ENCODE measurements around the gene MIOX.
A peak's percentile ranks its signal among the peaks of the same experiment; 100 is the strongest.

MIOX gene

DNA sequence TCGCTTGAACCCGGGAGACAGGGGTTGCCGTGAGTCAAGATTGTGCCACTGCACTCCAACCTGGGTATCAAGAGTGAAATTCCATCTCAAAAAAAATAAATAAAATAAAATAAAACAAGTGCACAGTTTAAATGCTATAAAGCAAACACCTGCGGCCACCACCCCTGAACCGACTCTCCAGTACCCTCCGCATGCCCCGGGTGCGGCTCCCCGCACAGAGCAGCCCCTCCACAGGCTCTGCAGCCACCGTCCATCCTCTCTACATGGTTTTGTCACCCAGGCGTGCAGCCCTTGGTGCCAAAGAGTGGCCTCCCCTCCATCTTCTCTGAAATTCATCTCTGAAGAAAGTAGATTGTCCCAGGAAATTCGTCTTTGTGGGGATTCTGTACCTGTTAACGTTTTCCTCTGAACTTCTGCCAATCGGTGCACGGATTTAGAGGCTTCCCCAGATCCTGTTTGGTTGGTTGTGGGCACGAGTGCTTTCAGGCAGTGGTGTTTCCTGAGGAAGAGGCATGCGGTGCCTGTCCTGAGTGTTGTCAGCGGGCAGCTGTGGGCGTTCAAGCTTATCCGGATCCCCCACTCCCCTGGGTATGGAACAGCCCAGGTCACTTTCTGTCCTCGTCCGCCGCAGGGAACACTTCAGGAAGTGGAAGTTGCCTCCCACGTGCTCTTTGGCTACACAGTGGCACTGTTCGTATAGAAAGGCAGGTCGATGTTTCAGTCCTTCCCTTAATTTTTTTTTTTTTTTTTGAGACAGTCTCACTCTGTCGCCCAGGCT is 4.1 kb downstream of the MIOX start:
- no peak for DNase-seq (ENCODE audit: low spot score)

GRCh38 chr22:50497093-50497492 is 10.4 kb downstream of the MIOX start:
- no peak for DNase-seq (ENCODE audit: low spot score)

DNA sequence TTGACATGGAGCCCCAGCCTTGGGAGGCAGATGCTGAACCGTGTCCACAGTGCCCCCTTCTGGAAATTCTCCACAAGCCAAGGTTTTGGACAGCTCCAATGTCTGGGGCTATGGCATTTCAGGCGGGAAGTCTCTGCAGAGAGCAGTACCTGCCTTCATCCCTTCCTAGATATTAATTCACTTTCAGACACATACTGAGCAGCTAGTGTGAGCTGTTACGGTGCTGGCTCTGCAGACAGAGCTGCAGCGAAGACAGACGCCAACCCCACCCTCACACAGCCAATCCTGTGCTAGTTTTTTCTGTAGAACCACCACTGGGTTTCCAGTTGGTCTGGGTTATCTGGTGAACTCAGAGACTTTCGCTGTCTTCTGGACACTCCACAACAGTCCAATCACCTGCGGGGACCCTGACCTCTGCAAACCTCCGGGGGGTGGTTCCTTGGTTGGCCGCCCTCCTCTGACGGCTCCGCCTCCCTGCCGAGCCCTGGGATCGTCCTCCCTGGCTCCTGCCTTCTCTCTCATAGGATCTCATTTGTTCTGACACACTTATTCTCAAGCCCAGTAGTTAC is 11.7 kb downstream of the MIOX start:
- DNase-seq (ENCODE audit: low spot score): peak; percentile 26

DNA sequence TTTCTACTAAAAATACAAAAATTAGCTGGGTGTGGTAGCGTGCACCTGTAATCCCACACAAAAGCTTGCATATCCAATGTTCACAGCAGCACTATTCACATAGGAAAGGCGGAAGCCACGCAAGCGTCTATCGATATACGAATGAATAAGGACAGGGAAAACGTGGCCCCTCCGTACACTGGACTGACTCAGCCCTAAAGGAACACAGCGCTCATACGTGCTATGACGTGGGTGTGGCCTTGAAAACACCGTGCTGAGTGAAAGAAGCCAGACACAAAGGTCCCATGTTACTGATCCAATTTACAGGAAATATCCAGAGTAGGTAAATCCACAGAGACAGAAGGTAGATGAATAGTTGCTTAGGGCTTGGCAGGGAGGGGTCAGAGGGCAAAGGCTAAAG is 13.8 kb downstream of the MIOX start:
- no peak for DNase-seq (ENCODE audit: low spot score)

DNA sequence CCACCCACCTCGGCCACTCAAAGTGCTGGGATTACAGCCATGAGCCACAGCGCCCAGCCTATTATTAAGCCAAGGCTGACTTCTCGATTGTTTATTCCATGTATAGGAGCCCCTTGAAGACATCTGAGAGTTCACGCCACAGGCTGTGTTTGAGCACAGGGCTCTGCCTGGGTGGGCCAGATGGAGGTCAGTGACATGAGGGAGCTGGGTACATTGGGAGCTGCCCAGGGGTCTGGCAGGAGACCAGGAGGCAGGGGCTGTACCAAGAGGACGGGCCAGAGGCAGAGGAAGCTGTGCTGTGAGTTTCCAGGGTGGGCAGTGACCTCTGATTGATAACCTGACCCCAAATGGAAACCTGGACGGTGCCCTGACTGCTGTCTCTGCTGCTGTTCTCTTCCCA is 15.4 kb downstream of the MIOX start:
- no peak for DNase-seq (ENCODE audit: low spot score)

- DNase-seq (ENCODE audit: low spot score): no peak
Observed at GRCh38 chr22:50502628-50503474, 16.2 kb downstream of the MIOX start.

GRCh38 chr22:50503475-50504145 is 17.0 kb downstream of the MIOX start:
- no peak for DNase-seq (ENCODE audit: low spot score)

GRCh38 chr22:50504369-50505211 is 17.9 kb downstream of the MIOX start:
- DNase-seq (ENCODE audit: low spot score): no peak

DNA sequence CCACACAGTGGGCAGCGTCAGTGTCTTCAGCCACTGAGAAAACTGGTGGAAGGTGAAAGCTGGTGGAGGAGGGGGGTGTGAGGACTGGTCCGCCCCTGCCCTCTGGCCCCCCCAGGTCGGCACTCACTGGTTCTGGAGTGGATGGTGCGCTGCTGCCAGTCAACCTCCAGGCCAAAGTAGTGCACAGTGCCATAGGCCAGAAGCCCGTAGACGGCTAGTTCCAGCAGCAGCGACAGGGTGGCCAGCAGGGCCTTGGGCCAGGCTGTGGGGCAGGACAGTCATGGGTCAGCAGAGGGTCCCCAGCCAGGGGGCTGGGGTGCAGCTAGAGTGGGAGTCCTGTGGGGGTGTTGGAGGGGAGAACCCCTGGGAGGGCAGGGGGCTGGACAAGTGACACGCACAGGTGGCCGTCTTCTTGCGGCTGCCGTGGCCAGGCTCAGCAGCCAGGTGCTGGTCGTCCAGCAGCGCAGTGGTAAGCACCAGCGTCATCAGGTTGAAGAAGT is 18.7 kb downstream of the MIOX start:
- no peak for DNase-seq (ENCODE audit: low spot score)

- no peak for DNase-seq (ENCODE audit: low spot score)
Observed at GRCh38 chr22:50505776-50506610, 19.3 kb downstream of the MIOX start.

DNA sequence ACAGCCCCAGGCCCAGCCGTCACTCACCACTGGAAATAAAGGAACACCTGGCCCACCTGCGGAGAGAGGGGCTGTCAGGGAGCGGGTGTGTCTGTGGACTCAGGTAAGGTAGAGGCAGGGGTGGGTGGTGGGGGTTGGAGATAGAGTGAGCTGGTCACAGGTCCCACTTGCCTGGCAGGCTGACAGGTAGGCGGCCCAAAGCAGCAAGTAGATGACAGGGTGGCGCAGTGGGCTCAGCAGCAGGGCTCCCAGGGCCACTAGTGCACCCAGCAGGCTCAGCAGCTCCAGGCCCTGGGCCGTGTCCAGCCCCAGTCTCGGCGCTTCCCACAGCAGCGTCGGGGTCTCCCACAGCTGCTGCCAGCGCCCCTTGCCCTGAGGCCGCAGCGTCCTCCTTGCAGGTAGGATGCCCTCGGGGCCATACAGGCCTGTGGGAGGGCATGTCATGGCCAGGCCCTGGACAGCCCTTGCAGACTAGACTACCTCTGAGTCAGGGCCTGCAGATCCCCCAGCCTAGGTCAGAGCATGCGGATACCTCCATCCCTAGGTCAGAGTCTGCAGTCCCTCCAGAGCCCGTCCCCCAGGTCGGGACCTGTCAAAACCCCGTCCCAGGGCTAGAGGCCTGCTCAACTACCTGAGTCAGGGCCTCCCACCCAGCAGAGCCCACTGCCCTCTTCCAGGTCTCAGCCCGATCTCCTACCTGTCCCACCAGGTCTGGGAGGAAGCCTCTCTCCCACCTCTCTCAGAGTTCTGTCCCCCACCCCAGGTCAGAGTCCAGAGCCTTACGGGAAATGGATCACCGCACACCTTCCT is 20.2 kb downstream of the MIOX start:
- no peak for DNase-seq (ENCODE audit: low spot score)

DNA sequence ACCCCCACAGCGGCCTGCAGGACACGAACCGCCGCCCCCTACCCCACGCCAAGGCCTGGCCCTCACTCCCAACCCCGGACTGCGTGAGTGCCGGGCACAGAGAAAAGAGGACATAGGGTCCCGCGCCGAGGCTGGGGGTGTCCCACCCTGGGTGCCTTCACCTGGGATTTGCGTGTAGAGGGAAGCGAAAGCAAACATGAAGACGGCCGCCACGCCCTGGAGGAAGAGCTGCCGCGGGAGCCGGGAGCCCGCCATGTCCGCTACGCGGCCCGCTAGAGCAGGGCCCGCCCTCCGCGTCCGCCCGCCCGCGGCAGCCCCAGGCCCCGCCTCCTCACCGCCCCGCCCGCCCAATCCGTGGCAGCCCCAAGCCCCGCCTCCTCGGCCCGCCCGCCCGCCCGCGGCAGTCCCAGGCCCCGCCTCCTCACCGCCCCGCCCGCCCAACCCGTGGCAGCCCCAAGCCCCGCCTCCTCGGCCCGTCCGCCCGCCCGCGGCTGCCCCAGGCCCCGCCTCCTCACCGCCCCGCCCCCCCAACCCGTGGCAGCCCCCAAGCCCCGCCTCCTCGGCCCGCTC is 20.8 kb downstream of the MIOX start, which contains the start of gene LMF2:
Gene LMF2 (minus strand): TSS at position 282 of the 570 bp plus-strand sequence. CDS start 27 bp downstream, at position 255.
- DNase-seq (ENCODE audit: low spot score): peak; percentile 84

- peak; percentile 96 for DNase-seq (ENCODE audit: low spot score)
Observed at GRCh38 chr22:50507991-50508884, 21.6 kb downstream of the MIOX start, which contains the start of gene NCAPH2. NCAPH2 (plus strand) TSS chr22:50508224; CDS start chr22:50508338, 114 bp downstream.

- DNase-seq (ENCODE audit: low spot score): no peak
Observed at GRCh38 chr22:50508897-50509296, 22.2 kb downstream of the MIOX start.

- no peak for DNase-seq (ENCODE audit: low spot score)
Observed at GRCh38 chr22:50513175-50513574, 26.5 kb downstream of the MIOX start.

GRCh38 chr22:50516068-50516467 is 29.4 kb downstream of the MIOX start:
- DNase-seq (ENCODE audit: low spot score): no peak

DNA sequence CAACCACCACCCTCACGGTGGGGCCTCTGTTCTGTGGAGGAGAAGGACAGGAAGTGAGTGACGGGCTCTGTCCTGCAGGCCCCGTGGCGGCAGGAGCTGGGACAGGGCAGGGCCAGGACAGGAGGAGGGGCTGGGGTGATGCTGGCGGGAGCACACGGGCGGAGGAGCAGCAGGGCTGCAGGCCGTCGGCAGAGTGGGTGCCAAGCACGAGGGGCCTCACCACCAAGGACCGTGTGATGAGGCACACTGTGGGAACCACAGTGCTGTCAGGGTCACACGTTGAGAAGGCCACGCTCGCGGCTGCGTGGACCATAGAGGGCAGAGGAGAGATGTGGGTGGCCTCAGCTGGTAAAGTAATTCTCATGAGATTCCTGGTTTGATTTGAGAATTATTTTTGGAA is 30.2 kb downstream of the MIOX start:
- DNase-seq (ENCODE audit: low spot score): no peak

Measured in LoVo (cell line).